ENCODE measurements around the gene SPINK2. TPM values are rescaled to one million over a fixed set of nuclear protein-coding genes. Genes with fewer than 3 reads are reported as not detected.

The SPINK2 gene
- total and polyA plus RNA-seq, 2 of the 8 experiments (the other 6 are each of a cell fraction or from before 2014, with no cell fraction given) = 0.89 to 1.4 TPM

DNA sequence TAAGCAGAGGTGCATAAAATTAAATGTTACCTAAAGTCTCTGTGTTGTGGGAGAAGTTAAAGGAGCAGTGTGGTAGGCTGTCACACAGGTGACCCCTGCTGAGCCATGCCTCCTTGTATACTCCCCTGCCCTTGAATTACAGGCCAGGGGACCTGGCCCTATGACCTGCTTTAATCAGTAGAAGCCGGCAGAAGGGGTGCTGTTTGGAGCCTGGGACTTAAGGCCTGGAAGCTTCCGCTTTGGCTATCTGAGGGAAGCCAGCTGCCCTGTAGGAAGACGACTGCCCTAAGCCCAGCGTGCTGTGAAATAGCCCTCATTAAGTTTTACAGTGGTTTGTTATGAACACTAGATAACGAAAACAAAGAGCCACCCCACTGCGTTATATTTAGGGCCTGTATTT lies 34.1 kb downstream of the SPINK2 start:
- Histone ChIP-seq H3K79me1 (ENCODE audit: low read depth, low read length) (no peaks in the 10 kb centered on the region), H4K91ac (replicated peaks; ENCODE audit: insufficient read length, low read length) (no peak overlapping the region), H3K27me3 (replicated peaks in 1 of 4; ENCODE audit: control insufficient read depth in 3 of 4, extremely low read depth in 1 of 4, insufficient read depth in 3 of 4, low read length in 3 of 4) (no peaks in the 10 kb centered on the region), H3K9me3 (ENCODE audit: insufficient read depth in 2 of 2, low read depth in 1 of 2, low read length in 1 of 2) (no peaks in the 10 kb centered on the region), H3K23me2 (ENCODE audit: low read depth, low read length) (no peaks in the 10 kb centered on the region), H3K18ac (ENCODE audit: extremely low read depth, low read length) (no peak overlapping the region), H3K4ac (replicated peaks; ENCODE audit: insufficient read length, low read depth, low read length) (no peak overlapping the region), H3K14ac (ENCODE audit: insufficient read length) (no peak overlapping the region), H4K5ac (ENCODE audit: insufficient read length, low read depth, low read length) (no peak overlapping the region), H3K27ac (ENCODE audit: low read depth, low read length) (no peak overlapping the region), H2BK5ac (ENCODE audit: low read depth, low read length) (no peak overlapping the region), H4K8ac (ENCODE audit: extremely low read depth, insufficient read depth, low read length) (no peak overlapping the region), H3K4me1 (replicated peaks in 1 of 4; ENCODE audit: control insufficient read depth in 3 of 4, insufficient read depth in 4 of 4, low read length in 3 of 4) (peaks cover 0 to 7% (median 2%) of the 10 kb centered on the region in 4 experiments; a peak in 2 of 7 replicates), H2AFZ (ENCODE audit: low read length) (peak overlapping the region; percentile 26; the same call in 1 of the 2 replicates), H3K79me2 (ENCODE audit: control insufficient read depth in 1 of 2, insufficient read depth in 2 of 2, low read length in 2 of 2) (no peaks in the 10 kb centered on the region), H2BK15ac (ENCODE audit: low read length) (no peak overlapping the region), H2BK12ac (ENCODE audit: low read depth, low read length) (no peak overlapping the region), H3K36me3 (ENCODE audit: control insufficient read depth in 2 of 4, insufficient read depth in 4 of 4, low read length in 3 of 4) (no peaks in the 10 kb centered on the region), H2BK20ac (ENCODE audit: low read length) (no peak overlapping the region), H2AK5ac (ENCODE audit: low read depth, low read length) (no peak overlapping the region), H2BK120ac (replicated peaks; ENCODE audit: low read depth, low read length) (no peak overlapping the region), H3K9ac (replicated peaks in 1 of 4; ENCODE audit: extremely low read depth in 1 of 4, low read depth in 3 of 4, low read length in 3 of 4) (no peak overlapping the region), H3K23ac (ENCODE audit: insufficient read length) (no peak overlapping the region), H4K20me1 (replicated peaks in 1 of 2; ENCODE audit: control insufficient read depth in 1 of 2, insufficient read depth in 2 of 2, low read length in 2 of 2) (no peaks in the 10 kb centered on the region), H3K56ac (replicated peaks; ENCODE audit: insufficient read length, low read depth, low read length) (no peak overlapping the region), H3K4me3 (ENCODE audit: extremely low read depth in 1 of 4, insufficient read depth in 2 of 4, low read depth in 3 of 4, low read length in 4 of 4) (no peak overlapping the region), H3K4me2 (ENCODE audit: insufficient read depth in 1 of 2, low read depth in 2 of 2, low read length in 2 of 2) (no peak overlapping the region)
- ChIA-PET CTCF (ENCODE audit: partially characterized antibody) (interaction anchor here (0.5 to 1.2 kb wide), 7 partner anchors 9 to 280 kb away, joined by 3 to 4 read pairs (median 3); no protein-coding TSS in a partner anchor), POLR2A (ENCODE audit: partially characterized antibody) (no interaction called here)
- WGBS, 2 experiments (ENCODE audit: extremely low coverage in 1 of 2, insufficient coverage in 1 of 2, insufficient read length in 1 of 2, insufficient replicate concordance in 2 of 2, low coverage in 1 of 2, low lambda C conversion rate in 2 of 2, missing lambda C conversion rate in 1 of 2) = 62% methylated on average over 6 of the region's 6 CpGs; no CpG with 5 or more reads in 1 of the 2 experiments
- DNase-seq (ENCODE audit: low read depth in 1 of 2, low spot score in 2 of 2) (no peak), FAIRE-seq (no peak)
- TF ChIP-seq JUN (IDR thresholded peaks at IDR 0.05; ENCODE audit: low read depth, low read length) = no peak
- no peak for TF ChIP-seq CBX8 (IDR thresholded peaks at IDR 0.05; ENCODE audit: borderline replicate concordance, low read depth, low read length)
- TF ChIP-seq EP300 (IDR thresholded peaks at IDR 0.05; ENCODE audit: borderline replicate concordance in 1 of 2, low read depth in 2 of 2, low read length in 2 of 2) = no peak
- TF ChIP-seq PHF8 (conservative IDR thresholded peaks at IDR 0.05; ENCODE audit: low read depth, low read length) = no peak
- TF ChIP-seq, protein P1, sequence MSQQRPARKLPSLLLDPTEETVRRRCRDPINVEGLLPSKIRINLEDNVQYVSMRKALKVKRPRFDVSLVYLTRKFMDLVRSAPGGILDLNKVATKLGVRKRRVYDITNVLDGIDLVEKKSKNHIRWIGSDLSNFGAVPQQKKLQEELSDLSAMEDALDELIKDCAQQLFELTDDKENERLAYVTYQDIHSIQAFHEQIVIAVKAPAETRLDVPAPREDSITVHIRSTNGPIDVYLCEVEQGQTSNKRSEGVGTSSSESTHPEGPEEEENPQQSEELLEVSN (IDR thresholded peaks at IDR 0.05) = no peak
- TF ChIP-seq ASH2L (IDR thresholded peaks at IDR 0.05; ENCODE audit: low read length) = no peak
- TF ChIP-seq ZNF274 (IDR thresholded peaks at IDR 0.05; ENCODE audit: borderline replicate concordance, extremely low read depth, low read length) = no peak
- no peak for TF ChIP-seq TBP (IDR thresholded peaks at IDR 0.05; ENCODE audit: low read depth, low read length)
- TF ChIP-seq SIN3A (conservative IDR thresholded peaks at IDR 0.05 in 1 of 2, IDR thresholded peaks at IDR 0.05 in 1 of 2; ENCODE audit: low read depth in 1 of 2, low read length in 2 of 2) = no peak
- TF ChIP-seq TEAD4 (IDR thresholded peaks at IDR 0.05; ENCODE audit: low read depth, low read length) = no peak
- no peak for TF ChIP-seq CHD1 (IDR thresholded peaks at IDR 0.05; ENCODE audit: low read depth, low read length)
- TF ChIP-seq KDM4A (IDR thresholded peaks at IDR 0.05; ENCODE audit: low read depth, low read length, severe bottlenecking) = no peak
- TF ChIP-seq BACH1 (IDR thresholded peaks at IDR 0.05; ENCODE audit: low read length) = no peak
- TF ChIP-seq RXRA (IDR thresholded peaks at IDR 0.05; ENCODE audit: insufficient read depth, low read depth, low read length) = no peak

Data from H1 (cell line).